Measurements from ENCODE around the gene C6orf163. TPM values are rescaled to one million over a fixed set of nuclear protein-coding genes. Genes with fewer than 3 reads are reported as not detected.

The C6orf163 gene
- total RNA-seq, 1 experiment from 2014 or later = 1.5 TPM

GRCh38 chr6:87346700-87347099 lies 2.1 kb downstream of the C6orf163 start:
- H2AFZ ChIP-seq (ENCODE audit: low read depth, low read length, poor library complexity, severe bottlenecking) = no peak overlapping the region
- BruUV-seq (replicated peaks) = no TSS peak
- POLR2A ChIA-PET = no interaction called here
- no peak overlapping the region for H3K27ac ChIP-seq (ENCODE audit: low read depth, low read length)
- no peaks in the 10 kb centered on the region for H3K36me3 ChIP-seq (ENCODE audit: control insufficient read depth in 1 of 2, insufficient read depth in 2 of 2, low read length in 2 of 2)
- H3K27me3 ChIP-seq (ENCODE audit: insufficient read depth, low read length) = no peaks in the 10 kb centered on the region
- no peak overlapping the region for H3K4me3 ChIP-seq (replicated peaks in 1 of 2; ENCODE audit: low read depth in 1 of 2, low read length in 2 of 2)
- no peaks in the 10 kb centered on the region for H4K20me1 ChIP-seq (ENCODE audit: insufficient read depth)
- no peak overlapping the region for H3K4me2 ChIP-seq (ENCODE audit: low read length)
- DNase-seq (ENCODE audit: low read depth, low spot score) = no peak
- RAD21 ChIA-PET (ENCODE audit: low non-redundant PET in 1 of 2, low total read pairs in 2 of 2, uncharacterized antibody in 2 of 2, unreplicated experiment in 2 of 2) = no interaction called here
- H3K9me3 ChIP-seq (ENCODE audit: control insufficient read depth in 1 of 2, insufficient read depth in 1 of 2, low read depth in 1 of 2, low read length in 2 of 2) = no peaks in the 10 kb centered on the region
- TF ChIP-seq FOSL1 (IDR thresholded peaks at IDR 0.05; ENCODE audit: low read depth) = no peak
- no peak for TF ChIP-seq JUND (IDR thresholded peaks at IDR 0.05)
- no peak for TF ChIP-seq POLR2AphosphoS5 (IDR thresholded peaks at IDR 0.05; ENCODE audit: low read depth, low read length)
- TF ChIP-seq ELF1 (IDR thresholded peaks at IDR 0.05; ENCODE audit: borderline replicate concordance, low read depth) = no peak
- TF ChIP-seq YY1 (IDR thresholded peaks at IDR 0.05; ENCODE audit: extremely low read depth, insufficient replicate concordance, low read depth, low read length) = no peak
- no peak for TF ChIP-seq CEBPB (IDR thresholded peaks at IDR 0.05; ENCODE audit: low read depth)
- TF ChIP-seq ATF3 (IDR thresholded peaks at IDR 0.05) = no peak
- no peak for TF ChIP-seq POLR2A (IDR thresholded peaks at IDR 0.05; ENCODE audit: borderline replicate concordance, extremely low read depth, insufficient read depth, insufficient read length)
- no peak for TF ChIP-seq CBX3 (IDR thresholded peaks at IDR 0.05; ENCODE audit: low read depth)
- TF ChIP-seq MAX (IDR thresholded peaks at IDR 0.05) = no peak
- no peak for TF ChIP-seq ZNF274 (IDR thresholded peaks at IDR 0.05; ENCODE audit: low read depth, low read length)
- no peaks in the 10 kb centered on the region for H3K79me2 ChIP-seq (ENCODE audit: insufficient read depth, low read length)
- no peaks in the 10 kb centered on the region for H3K9me2 ChIP-seq (ENCODE audit: insufficient read depth)
- no peak overlapping the region for H3K9ac ChIP-seq (ENCODE audit: low read length)
- intact Hi-C loops (cut with micrococcal nuclease) = no loop called here
- ATAC-seq = no peak
- CTCF ChIA-PET = no interaction called here
- no peaks in the 10 kb centered on the region for H3K4me1 ChIP-seq (ENCODE audit: control insufficient read depth in 1 of 2, insufficient read depth in 2 of 2, low read length in 2 of 2)

GRCh38 chr6:87349896-87350295 lies 5.3 kb downstream of the C6orf163 start:
- no peak for DNase-seq (ENCODE audit: low read depth, low spot score)
- no peak overlapping the region for H3K4me2 ChIP-seq (ENCODE audit: low read length)
- H3K9me3 ChIP-seq (ENCODE audit: control insufficient read depth in 1 of 2, insufficient read depth in 1 of 2, low read depth in 1 of 2, low read length in 2 of 2) = no peaks in the 10 kb centered on the region
- intact Hi-C loops (cut with micrococcal nuclease) = no loop called here
- H4K20me1 ChIP-seq (ENCODE audit: insufficient read depth) = no peaks in the 10 kb centered on the region
- H3K27me3 ChIP-seq (ENCODE audit: insufficient read depth, low read length) = no peaks in the 10 kb centered on the region
- H3K9ac ChIP-seq (ENCODE audit: low read length) = no peak overlapping the region
- no peaks in the 10 kb centered on the region for H3K79me2 ChIP-seq (ENCODE audit: insufficient read depth, low read length)
- H3K36me3 ChIP-seq (ENCODE audit: control insufficient read depth in 1 of 2, insufficient read depth in 2 of 2, low read length in 2 of 2) = no peaks in the 10 kb centered on the region
- ATAC-seq = no peak
- H3K4me1 ChIP-seq (ENCODE audit: control insufficient read depth in 1 of 2, insufficient read depth in 2 of 2, low read length in 2 of 2) = no peaks in the 10 kb centered on the region
- POLR2A ChIA-PET = no interaction called here
- no TSS peak for BruUV-seq (replicated peaks)
- RAD21 ChIA-PET (ENCODE audit: low non-redundant PET in 1 of 2, low total read pairs in 2 of 2, uncharacterized antibody in 2 of 2, unreplicated experiment in 2 of 2) = no interaction called here
- CTCF ChIA-PET = no interaction called here
- no peak overlapping the region for H3K27ac ChIP-seq (ENCODE audit: low read depth, low read length)
- H3K4me3 ChIP-seq (replicated peaks in 1 of 2; ENCODE audit: low read depth in 1 of 2, low read length in 2 of 2) = no peak overlapping the region
- no peaks in the 10 kb centered on the region for H3K9me2 ChIP-seq (ENCODE audit: insufficient read depth)
- H2AFZ ChIP-seq (ENCODE audit: low read depth, low read length, poor library complexity, severe bottlenecking) = no peak overlapping the region
- no peak for TF ChIP-seq ZFX (IDR thresholded peaks at IDR 0.05)
- no peak for TF ChIP-seq ATF3 (IDR thresholded peaks at IDR 0.05)
- no peak for TF ChIP-seq YY1 (IDR thresholded peaks at IDR 0.05; ENCODE audit: extremely low read depth, insufficient replicate concordance, low read depth, low read length)
- no peak for TF ChIP-seq POLR2AphosphoS5 (IDR thresholded peaks at IDR 0.05; ENCODE audit: low read depth, low read length)
- no peak for TF ChIP-seq MAX (IDR thresholded peaks at IDR 0.05)
- no peak for TF ChIP-seq FOSL1 (IDR thresholded peaks at IDR 0.05; ENCODE audit: low read depth)
- no peak for TF ChIP-seq EZH2phosphoT487 (IDR thresholded peaks at IDR 0.05; ENCODE audit: borderline replicate concordance)
- no peak for TF ChIP-seq ZNF274 (IDR thresholded peaks at IDR 0.05; ENCODE audit: low read depth, low read length)
- no peak for TF ChIP-seq POLR2A (IDR thresholded peaks at IDR 0.05; ENCODE audit: borderline replicate concordance, extremely low read depth, insufficient read depth, insufficient read length)
- TF ChIP-seq EZH2 (IDR thresholded peaks at IDR 0.05) = no peak
- no peak for TF ChIP-seq EGR1 (IDR thresholded peaks at IDR 0.05; ENCODE audit: low read depth)
- no peak for TF ChIP-seq SP1 (IDR thresholded peaks at IDR 0.05; ENCODE audit: low read depth)
- TF ChIP-seq SIN3A (IDR thresholded peaks at IDR 0.05; ENCODE audit: low read depth) = no peak
- TF ChIP-seq JUND (IDR thresholded peaks at IDR 0.05) = no peak
- TF ChIP-seq TCF7L2 (IDR thresholded peaks at IDR 0.05; ENCODE audit: borderline replicate concordance, extremely low read depth, insufficient read depth, insufficient read length) = no peak
- TF ChIP-seq SRF (IDR thresholded peaks at IDR 0.05; ENCODE audit: low read depth) = no peak
- TF ChIP-seq, protein P1, sequence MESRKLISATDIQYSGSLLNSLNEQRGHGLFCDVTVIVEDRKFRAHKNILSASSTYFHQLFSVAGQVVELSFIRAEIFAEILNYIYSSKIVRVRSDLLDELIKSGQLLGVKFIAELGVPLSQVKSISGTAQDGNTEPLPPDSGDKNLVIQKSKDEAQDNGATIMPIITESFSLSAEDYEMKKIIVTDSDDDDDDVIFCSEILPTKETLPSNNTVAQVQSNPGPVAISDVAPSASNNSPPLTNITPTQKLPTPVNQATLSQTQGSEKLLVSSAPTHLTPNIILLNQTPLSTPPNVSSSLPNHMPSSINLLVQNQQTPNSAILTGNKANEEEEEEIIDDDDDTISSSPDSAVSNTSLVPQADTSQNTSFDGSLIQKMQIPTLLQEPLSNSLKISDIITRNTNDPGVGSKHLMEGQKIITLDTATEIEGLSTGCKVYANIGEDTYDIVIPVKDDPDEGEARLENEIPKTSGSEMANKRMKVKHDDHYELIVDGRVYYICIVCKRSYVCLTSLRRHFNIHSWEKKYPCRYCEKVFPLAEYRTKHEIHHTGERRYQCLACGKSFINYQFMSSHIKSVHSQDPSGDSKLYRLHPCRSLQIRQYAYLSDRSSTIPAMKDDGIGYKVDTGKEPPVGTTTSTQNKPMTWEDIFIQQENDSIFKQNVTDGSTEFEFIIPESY (IDR thresholded peaks at IDR 0.05; ENCODE audit: extremely low read depth, insufficient replicate concordance, low read length) = no peak
- no peak for TF ChIP-seq CBX3 (IDR thresholded peaks at IDR 0.05; ENCODE audit: low read depth)
